ENCODE data around the gene PGR.

Gene PGR

GRCh38 chr11:101008961-101009689, 120.5 kb downstream of the PGR start:
- no peak for DNase-seq

- no peak for DNase-seq
These were observed 126.1 kb downstream of the PGR start for GRCh38 chr11:101003468-101003867.

GRCh38 chr11:100999756-101000155, 129.9 kb downstream of the PGR start:
- no peak for DNase-seq

- no peak for DNase-seq
These were observed 134.6 kb downstream of the PGR start for GRCh38 chr11:100994966-100995365.

GRCh38 chr11:100991541-100991940, 138.1 kb downstream of the PGR start:
- no peak for DNase-seq

- DNase-seq: no peak
These were observed 138.7 kb downstream of the PGR start for GRCh38 chr11:100990931-100991330.

- DNase-seq: no peak
These were observed 144.9 kb downstream of the PGR start for GRCh38 chr11:100984668-100985067.

GRCh38 chr11:100981196-100981824, 148.3 kb downstream of the PGR start:
- no peak for DNase-seq

- DNase-seq: no peak
These were observed 149.5 kb downstream of the PGR start for GRCh38 chr11:100980156-100980555.
